Stimulated activated CD4-positive, alpha-beta T cell treated with anti-CD3 and anti-CD28 coated beads, TNF-alpha, amount 100 ng/mL, for 1 hour (primary cell): Measurements from ENCODE around the gene TRAF3.
"Not testable (repeated sequence)": the region's sequence is repeated elsewhere in the genome, so short reads cannot be mapped to it uniquely, and the experiment has no call there.

Experiments
- DNase-seq, 3 donors: peaks; one replicate each; pipeline ENCODE4 v3.0.0-alpha.2; 2020; ENCODE audit warnings: low read depth in 3 of 3, low spot score in 1 of 3

The TRAF3 gene

GRCh38 chr14:102885737-102886447, 108.6 kb downstream of the TRAF3 start:
- DNase-seq: no peak

GRCh38 chr14:102888748-102889147, 111.5 kb downstream of the TRAF3 start:
- no peak for DNase-seq

DNA sequence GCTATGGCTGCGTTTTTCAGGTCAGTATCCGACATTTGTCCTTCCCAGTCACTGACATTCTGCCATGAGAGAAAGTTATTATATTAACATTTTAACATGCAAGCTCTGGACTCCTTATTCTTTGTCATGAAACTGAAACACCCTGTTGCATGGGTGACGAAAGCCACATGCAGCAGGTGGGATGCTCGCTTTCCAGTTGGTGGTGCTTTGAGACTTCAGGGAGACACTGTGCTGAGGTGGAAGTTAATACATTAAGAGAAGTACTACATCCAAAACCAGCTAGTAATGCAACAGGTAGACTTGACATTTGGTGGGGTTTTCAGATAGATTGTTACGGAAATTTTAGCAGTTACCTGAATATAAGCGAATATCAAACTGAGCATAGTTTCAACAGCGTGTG, 112.4 kb downstream of the TRAF3 start:
- no peak for DNase-seq

DNA sequence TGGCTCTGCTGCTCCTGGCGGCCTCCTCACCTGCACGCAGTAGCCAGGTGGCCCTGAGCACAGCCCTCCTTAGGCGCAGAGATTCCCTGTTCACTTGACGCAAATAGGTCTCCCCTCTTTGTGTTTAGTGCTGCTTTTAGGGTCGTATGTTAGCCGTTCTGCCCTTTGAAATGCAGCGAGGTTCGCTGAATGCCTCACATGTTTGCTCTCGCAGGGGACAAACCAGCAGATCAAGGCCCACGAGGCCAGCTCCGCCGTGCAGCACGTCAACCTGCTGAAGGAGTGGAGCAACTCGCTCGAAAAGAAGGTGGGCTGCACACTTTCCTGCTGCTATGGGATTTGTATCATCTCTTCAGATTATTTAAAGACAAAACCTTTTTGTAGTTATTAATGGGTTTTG, 113.9 kb downstream of the TRAF3 start:
- DNase-seq: no peak

GRCh38 chr14:102891556-102891955, 114.3 kb downstream of the TRAF3 start:
- DNase-seq: no peak

DNA sequence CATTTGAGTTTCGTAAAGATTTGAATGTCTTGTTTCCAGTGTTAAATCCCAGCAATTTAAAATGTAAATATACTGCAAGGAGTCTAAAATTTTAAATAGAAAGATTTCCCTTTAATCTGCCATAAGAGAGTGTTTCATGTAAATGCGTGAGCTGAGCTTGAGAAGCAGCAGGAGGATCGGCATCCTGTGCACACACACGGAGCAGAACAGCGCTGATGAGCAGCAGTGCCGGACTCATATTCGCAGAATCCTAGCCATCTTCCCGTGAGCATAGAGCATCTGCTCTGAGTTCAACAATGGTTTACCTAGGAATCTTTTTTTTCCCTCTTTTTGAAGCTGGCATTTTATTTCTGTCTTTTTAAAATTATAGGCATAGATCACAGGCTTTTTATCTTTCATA, 115.4 kb downstream of the TRAF3 start:
- no peak for DNase-seq

DNA sequence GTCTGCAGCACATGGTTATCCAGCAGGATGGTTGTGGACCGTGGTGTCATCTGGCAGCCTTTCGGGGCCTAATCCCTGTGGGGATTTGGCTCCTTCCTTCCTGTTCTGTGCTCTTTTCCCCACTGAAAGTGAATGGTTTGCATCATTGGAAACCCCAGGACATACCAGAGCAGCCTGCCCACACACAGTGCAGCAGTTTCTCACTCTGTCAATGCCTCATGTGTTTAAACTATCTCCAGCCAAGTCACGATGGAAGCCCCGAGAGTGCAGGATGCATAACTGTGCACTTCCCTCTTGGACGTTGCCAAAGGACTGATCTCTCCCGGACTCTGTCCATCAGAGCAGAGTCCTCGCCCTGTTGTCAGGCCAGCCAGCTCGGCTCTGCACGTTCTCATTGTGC, 116.2 kb downstream of the TRAF3 start:
- DNase-seq: no peak

DNA sequence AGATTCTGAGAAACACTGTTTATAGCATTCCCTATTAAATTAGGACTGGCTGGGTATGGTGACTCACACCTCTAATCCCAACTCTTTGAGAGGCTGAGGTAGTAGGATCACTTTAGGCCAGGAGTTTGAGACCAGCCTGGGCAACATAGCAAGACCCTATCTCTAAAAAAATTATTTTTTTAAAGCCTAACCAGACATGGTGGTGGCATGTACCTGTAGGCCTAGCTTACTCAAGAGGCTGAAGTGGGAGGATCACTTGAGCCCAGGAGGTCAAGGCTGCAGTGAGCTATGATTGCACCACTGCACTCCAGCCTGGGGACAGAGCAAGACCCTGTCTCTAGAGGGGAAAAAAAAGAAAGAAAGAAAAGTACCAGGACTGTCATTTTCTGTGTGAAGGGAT, 119.5 kb downstream of the TRAF3 start:
- DNase-seq: not testable (repeated sequence)

DNA sequence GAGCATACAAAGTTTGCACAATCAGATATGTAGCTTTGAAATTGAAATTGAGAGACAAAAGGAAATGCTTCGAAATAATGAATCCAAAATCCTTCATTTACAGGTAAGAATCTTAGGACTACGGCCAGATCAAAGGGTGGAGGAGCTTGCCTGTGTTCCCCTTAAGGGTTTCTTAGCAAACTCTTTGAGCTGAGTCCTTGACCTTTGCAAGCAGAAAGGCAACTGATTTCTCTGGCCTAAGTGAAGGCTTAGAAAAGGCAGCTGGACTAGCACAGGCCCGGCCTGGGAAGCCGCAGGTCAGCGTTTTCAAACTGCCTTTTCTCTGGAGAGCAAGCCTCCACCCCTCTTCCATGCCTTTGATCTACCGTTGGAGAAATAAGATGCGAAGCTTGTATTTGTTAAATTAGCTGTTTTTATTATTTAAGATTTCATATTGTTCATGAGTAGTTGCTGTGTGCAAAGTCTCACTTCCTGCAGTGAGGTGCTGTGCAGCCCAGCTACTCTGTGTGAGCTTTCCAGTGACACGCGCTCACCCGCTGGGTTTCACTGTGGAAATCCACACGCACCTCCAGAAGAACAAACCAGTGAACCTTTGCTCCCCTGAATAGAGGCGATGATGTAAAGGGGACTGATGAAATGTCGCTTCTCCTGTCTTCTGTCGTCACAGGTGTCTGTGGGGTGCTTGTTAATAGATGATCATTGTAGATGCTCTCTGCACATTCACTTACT, 120.2 kb downstream of the TRAF3 start:
- DNase-seq: no peak

DNA sequence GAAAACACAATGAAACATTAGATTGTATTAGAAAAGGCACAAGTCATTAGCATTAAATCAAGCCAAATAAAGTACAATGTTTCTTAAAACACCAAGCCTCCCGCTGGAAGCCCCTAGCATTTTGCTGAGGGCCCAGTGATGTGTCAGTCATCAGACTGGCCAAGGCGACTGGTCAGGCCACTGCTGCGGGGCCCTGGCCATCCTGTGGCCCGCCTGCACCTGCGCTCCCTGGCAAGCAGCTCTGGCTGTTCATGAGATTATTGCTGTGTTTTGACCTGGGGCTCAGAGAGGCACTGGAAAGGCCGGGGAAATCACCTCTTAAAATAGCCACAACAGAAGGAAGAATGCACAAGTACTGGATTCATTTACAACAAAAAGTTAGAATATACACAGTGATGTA, 121.0 kb downstream of the TRAF3 start:
- DNase-seq: no peak

DNA sequence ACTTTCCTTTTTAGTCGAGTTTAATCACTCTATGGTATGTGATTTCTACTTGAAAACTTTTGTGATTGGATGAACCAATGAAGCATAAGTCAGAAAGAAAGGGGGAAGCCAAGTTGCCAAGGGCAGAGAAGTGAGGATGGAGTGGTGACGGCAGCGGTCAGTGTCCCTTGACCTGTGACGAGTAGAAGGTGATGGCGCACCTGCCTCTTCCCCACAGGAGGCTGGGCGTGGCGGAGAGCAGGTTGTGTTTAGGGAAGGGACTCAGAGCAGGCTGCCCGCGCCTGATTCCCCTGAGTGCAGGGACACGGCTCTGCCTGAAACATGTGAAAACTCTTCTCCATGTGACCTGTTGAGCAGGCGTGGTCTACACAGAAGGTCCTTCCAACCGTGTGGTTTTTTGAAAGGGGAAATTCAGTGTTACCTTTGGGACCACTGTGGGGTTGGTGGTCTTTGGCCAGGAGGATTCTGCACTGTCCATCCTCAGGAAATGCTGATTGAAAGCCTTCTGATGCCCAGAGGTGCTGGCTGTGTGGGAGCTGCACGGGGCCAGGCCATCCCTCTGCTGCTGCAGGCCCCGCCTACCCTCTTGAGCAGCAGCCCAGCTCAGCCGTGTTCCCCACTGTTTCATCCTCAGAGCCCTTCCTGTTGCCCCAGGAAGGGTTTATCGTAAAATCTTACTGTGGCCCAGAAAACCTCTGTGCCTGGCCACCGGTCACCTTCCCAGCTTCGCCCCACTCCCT, 121.7 kb downstream of the TRAF3 start:
- DNase-seq: no peak

DNA sequence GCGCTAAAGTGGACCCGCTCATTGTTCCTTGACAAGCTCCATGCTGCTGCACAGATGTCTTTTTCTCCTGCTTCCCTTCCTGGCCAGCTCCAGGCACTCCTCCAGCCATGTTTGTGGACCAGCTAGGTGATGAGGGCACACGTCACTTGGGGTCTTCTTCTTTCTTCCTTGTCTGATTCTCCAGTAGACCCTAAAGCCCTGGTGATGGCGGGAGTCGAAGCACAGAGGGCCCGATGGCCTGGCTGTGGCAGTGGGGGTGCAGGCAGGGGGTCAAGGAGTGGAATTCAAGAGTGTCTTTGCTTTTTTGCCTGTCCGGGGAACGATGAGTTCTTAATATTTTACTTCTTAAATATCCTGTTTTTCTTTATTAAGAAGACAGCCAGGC, 122.3 kb downstream of the TRAF3 start:
- DNase-seq: no peak

DNA sequence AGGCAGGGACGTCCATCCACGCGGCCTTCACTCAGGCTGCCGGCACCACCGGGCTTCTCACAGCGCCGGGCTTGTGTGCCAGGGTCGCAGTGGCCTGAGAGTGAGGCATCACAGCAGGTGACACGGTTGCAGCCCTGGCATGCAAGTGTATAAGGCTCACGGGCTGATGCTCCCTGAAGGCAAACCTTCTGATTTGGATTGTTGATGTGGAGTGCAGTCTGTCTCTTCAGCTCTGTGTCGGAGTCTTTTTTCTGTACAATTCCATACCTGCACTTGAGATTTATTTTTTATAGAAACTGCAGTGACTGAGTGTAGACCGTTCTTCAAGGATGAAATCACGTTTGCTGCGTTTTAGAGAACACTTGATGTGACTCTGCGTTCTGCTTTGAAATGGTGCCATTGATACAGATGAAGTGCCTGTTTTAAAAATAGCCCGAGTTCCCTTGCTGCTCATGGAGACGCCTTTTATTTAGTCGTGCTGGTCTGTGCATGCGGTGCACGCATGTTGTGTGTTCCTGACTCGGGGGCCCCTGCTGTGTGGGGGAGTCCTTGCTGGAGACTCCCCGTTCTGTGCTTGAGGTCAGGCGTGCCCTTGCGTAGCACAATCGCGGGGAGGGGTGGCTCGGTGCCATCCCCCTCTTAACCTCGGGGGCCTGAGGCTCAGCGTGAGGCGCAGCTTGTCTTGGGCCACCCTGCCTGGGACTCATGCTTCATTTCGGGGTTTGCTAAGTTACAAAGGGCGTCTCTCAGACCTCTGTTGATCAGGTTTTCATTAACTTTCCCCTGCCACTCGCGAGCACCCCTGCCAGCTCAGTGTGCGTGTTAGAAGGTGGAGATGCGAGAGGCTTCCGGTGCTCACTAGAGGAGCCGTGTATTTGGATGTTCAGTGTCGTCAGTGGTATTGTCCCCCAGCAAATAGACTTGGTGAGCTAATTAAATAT, 123.7 kb downstream of the TRAF3 start:
- DNase-seq: no peak

DNA sequence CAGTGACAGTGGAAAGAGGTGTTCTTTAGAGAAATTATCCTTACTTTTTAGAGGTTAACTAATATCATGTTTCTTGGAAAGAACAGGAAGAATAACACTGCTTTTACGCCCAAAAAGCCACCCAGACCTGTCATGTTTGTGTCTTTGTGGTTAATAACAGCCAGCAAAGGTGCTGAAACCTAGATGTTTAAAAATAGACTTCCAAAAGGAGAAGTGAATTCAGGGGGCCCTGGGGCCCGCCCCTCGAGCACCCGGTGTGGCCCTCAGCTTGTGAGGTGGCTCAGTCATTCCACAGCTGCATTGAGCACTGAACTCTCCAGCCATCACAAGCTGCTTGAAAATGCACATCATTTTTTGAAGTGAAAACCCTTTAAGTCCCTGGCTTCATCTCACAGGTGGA, 124.4 kb downstream of the TRAF3 start:
- no peak for DNase-seq

DNA sequence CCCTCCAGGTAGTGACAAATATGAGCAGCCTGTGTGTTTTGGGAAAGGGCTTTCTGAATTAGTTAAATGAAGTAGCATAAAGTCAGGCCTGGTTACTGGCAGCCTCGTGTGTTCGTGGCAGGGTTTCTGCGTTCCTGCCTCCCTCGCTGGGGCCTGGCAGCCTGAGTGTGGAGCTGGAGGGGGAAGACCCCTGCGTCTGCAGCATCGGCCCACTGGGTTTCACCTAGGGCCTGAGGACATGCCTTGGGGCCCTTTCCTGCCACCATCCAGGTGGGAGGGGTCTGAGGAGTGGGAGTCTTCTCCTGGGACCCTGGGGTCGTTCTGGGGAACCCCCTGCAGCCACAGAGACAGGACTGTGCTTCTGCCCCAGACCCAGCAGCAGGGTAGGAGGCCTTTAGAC, 124.8 kb downstream of the TRAF3 start:
- DNase-seq: no peak

DNA sequence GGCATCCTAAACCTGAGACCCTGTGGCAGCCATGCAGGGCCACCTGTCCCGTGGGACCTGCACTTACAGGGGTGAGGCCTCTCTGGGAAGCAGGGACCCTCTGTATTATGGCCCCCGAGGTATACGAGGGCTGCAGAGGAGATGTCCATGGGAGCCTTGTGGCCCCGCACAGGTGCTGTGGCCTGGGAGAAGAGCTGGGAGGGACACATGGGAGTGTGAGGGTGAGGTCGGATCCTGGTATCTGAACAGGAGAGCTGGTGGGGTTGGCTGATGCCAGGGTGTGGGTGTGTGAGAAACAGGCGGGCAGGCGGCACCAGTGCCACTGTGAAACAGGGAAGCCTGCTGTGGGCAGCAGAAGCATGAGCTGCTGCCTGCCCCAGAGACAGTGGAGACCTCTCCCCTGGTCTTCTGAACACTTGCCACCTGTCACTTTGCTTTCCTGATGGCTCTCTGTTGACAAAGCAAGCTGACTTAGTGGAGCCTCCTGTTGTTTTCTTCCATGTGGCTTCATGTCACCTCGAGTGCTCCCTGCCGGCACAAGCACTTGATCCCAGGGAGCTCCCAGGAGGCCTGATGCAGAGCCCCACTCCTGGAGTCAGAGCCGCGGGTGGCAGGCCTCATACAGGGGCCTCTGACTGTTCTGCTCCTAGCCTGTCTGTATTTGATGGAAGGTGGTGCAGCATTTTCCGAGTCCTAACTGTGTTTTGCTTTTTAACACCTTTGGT, 125.4 kb downstream of the TRAF3 start:
- DNase-seq: no peak

- DNase-seq: no peak
These were observed 126.1 kb downstream of the TRAF3 start for GRCh38 chr14:102903248-102903888.

- no peak for DNase-seq
These were observed 126.8 kb downstream of the TRAF3 start for GRCh38 chr14:102903889-102904512.
